Aorta (tissue), 5 donors: Measurements from ENCODE around the gene KLF2. TPM values are rescaled to one million over a fixed set of nuclear protein-coding genes. Genes with fewer than 3 reads are reported as not detected.
A peak's percentile ranks its signal among the peaks of the same experiment; 100 is the strongest.
"Not testable (repeated sequence)": the region's sequence is repeated elsewhere in the genome, so short reads cannot be mapped to it uniquely, and the experiment has no call there.

Experiments
- ATAC-seq: fragments of 200-7000 bp; cut with Tn5 transposase; one replicate; pipeline ENCODE4 v1.9.1; 2022; ENCODE audit warnings: moderate library complexity; ENCODE audit not compliant: low FRiP score
- DNase-seq, 2 donors: peaks; one replicate each; pipeline ENCODE4 v3.0.0-alpha.2; 2020
- H3K27ac ChIP-seq, 2 donors: one replicate each; pipeline ENCODE4 v1.5.1; 2013; ENCODE audit warnings: low read length in 2 of 2, mild to moderate bottlenecking in 2 of 2, moderate library complexity in 2 of 2, control low read depth in 1 of 2, inconsistent platforms in 1 of 2, low read depth in 1 of 2
- H3K27me3 ChIP-seq, 2 donors: one replicate each; pipeline ENCODE4 v1.6.1; 2013; ENCODE audit warnings: control low read depth in 1 of 2, low read length in 1 of 2, mild to moderate bottlenecking in 1 of 2, moderate library complexity in 1 of 2; ENCODE audit not compliant: insufficient read depth in 2 of 2, control insufficient read depth in 1 of 2
- H3K36me3 ChIP-seq, 2 donors: one replicate each; pipeline ENCODE4 v1.6.1; 2013; ENCODE audit warnings: control low read depth in 1 of 2, low read length in 1 of 2, mild to moderate bottlenecking in 1 of 2; ENCODE audit not compliant: insufficient read depth in 2 of 2, control insufficient read depth in 1 of 2
- H3K4me1 ChIP-seq, 2 donors: one replicate each; pipeline ENCODE4 v1.6.1; 2013; ENCODE audit warnings: low read length in 2 of 2, control low read depth in 1 of 2, mild to moderate bottlenecking in 1 of 2, moderate library complexity in 1 of 2; ENCODE audit not compliant: insufficient read depth in 2 of 2, control insufficient read depth in 1 of 2
- H3K4me3 ChIP-seq, 2 donors: one replicate each; pipeline ENCODE4 v1.5.1; 2013; ENCODE audit warnings: low read length in 2 of 2, control low read depth in 1 of 2, mild to moderate bottlenecking in 1 of 2
- H3K9me3 ChIP-seq: one replicate; pipeline ENCODE4 v1.6.1; 2013; ENCODE audit warnings: mild to moderate bottlenecking, low read length; ENCODE audit not compliant: control insufficient read depth
- WGBS, 2 donors: extraction: QIAGEN DNeasy Blood & Tissue Kit; methylation state at CpG; one replicate each; pipeline ENCODE4 v1.1.7; 2013; 5-methylcytosine and 5-hydroxymethylcytosine counted together
- intact Hi-C, 2 donors: fragments of 100-400 bp; cut with DNase I; formaldehyde crosslinking; loops; one replicate each; pipeline versions ENCODE4 v1.14.2 to v1.15.0; 2022
- polyA plus RNA-seq, 2 donors: library from polyadenylated mRNA; stranded (reverse); fragments of 200-250 nt; gene quantifications; one replicate each; pipeline ENCODE4 v1.2.3, GENCODE V29; 2013
- total RNA-seq, 2 donors: library from RNA; stranded (reverse); fragmentation: NEBNext Ultra II Directional; extraction: Animal tissue kit (Norgen Biotek cat#: 25700); gene quantifications; one replicate each; pipeline ENCODE4 v1.2.1, GENCODE V29; 2021
- donor health status: healthy with polysubstance abuse.
- donor health status: Bipolar disorder and iron deficiency.
- donor health status: DM: no; HTN: no; CAD: no.
- donor health status: DM: no; HTN: no; CAD: no.
- donor health status: DM: yes; HTN: yes; CAD: no.

The KLF2 gene
- total and polyA plus RNA-seq, 4 donors: 4.8 to 223 (median 55.6) TPM

DNA sequence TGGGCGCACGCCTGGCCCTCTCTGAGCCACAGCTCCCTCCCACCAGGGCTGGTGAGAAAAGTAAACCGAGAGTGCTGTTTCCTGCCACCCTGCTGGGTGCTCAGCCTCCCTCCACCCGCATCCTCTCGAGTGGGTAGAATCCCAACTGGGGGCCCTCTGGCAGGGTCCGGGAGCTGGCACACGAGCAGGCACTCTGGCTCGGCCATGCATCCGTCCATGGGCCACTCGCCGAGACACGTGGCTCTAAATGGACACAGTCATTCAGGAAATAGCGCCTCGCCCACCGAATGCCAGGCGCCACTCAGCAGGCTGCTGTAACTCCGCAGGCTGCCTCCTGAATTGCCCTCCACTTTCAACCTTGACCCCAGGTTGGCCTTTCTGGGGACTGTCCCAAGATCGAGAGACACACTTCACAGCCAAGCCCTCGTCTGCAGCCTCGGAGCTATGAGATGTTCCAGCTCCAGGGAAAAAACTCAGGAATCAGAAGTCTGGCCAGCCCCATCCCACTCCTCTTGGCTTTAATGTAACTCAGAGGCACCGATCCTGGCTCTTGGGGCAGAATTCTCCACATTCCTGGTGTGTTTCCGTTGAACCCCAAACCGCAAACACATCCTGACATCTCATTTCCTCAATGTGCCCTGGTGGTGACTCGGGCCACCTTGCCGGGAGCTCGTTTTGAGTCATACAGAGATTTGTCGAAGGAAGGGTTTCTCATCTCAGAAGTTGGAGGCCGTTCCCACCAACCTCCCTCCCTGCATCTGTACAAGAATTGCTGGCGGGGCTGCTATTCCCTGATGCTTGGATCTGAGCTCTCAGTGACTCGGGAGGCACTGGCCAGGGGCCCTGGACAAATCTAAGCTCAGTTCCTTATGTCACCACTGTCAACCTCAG, 14.1 kb downstream of the KLF2 start:
- 2 to 3% methylated on average over 30 of the region's 30 CpGs for WGBS, 2 donors
- intact Hi-C loops: loop anchor here in 1 of 2 donors (2.0 kb wide), 1 partner anchor 44 kb away; no protein-coding TSS in a partner anchor
- H3K4me1 ChIP-seq: peaks cover 0 to 2% of the 10 kb centered on the region in 2 donors

DNA sequence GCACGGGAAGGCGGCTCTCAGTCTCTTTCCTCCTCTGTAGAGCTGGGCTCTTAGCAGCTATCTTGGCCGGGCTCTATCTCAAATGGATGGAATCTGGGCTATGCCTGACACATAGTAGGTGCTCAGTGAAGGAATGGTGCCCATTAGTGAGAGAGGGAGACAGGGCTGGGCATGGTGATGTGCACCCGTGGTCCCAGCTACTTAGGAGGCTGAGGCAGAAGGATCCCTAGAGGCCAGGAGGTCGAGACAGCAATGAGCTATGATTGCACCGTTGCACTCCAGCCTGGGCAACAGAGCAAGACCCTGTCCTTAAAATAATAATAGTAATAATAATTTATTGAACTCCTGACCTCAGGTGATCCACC, 14.7 kb downstream of the KLF2 start:
- intact Hi-C loops: loop anchor here in 1 of 2 donors (2.0 kb wide), 1 partner anchor 43 kb away; no protein-coding TSS in a partner anchor
- Histone ChIP-seq H3K4me1 (peaks cover 0 to 2% of the 10 kb centered on the region in 2 donors), H3K27me3 (no peaks in the 10 kb centered on the region), H3K4me3 (no peak overlapping the region), H3K9me3 (no peaks in the 10 kb centered on the region), H3K36me3 (no peaks in the 10 kb centered on the region), H3K27ac (peak overlapping the region in 1 of 2 donors; percentile 55)
- WGBS, 2 donors: 59 to 61% methylated on average over 6 of the region's 6 CpGs
- no peak for DNase-seq
- no peak for ATAC-seq

More for the DNA sequence above, 14.1 kb downstream of the KLF2 start:
- ATAC-seq (peak; percentile 30), DNase-seq (peak; percentile 84 to 86)
- H3K9me3 ChIP-seq: no peaks in the 10 kb centered on the region
- no peaks in the 10 kb centered on the region for H3K36me3 ChIP-seq
- peak overlapping the region; percentile 55 to 58 for H3K27ac ChIP-seq
- H3K27me3 ChIP-seq: no peaks in the 10 kb centered on the region
- H3K4me3 ChIP-seq: no peak overlapping the region

DNA sequence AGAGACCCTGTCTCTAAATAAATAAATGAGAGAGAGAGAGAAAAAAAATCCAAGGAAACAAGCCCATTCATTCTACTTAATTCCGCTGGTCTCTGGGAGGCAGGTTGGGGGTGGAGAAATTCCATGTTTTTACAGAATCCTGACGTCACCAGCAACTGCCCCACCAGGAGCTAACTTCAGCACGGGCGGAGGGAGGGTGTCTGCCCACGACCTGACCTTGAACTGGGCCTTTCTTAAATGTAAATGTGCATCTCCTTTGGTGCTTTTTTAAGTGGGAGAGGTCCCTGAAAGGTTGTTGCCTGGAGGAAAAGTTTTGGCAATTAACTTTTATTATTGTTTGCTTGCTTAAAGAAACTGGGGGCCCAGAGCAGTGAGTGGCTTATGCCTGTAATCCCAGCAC, 15.5 kb downstream of the KLF2 start:
- intact Hi-C loops: loop anchor here in 1 of 2 donors (2.0 kb wide), 1 partner anchor 41 kb away; no protein-coding TSS in a partner anchor
- peaks cover 0 to 2% of the 10 kb centered on the region in 2 donors for H3K4me1 ChIP-seq
- H3K27ac ChIP-seq: no peak overlapping the region
- H3K4me3 ChIP-seq: no peak overlapping the region
- H3K9me3 ChIP-seq: no peaks in the 10 kb centered on the region
- H3K27me3 ChIP-seq: no peaks in the 10 kb centered on the region
- ATAC-seq: no peak
- DNase-seq: no peak
- WGBS, 2 donors: 87% methylated on average over 5 of the region's 5 CpGs
- no peaks in the 10 kb centered on the region for H3K36me3 ChIP-seq

DNA sequence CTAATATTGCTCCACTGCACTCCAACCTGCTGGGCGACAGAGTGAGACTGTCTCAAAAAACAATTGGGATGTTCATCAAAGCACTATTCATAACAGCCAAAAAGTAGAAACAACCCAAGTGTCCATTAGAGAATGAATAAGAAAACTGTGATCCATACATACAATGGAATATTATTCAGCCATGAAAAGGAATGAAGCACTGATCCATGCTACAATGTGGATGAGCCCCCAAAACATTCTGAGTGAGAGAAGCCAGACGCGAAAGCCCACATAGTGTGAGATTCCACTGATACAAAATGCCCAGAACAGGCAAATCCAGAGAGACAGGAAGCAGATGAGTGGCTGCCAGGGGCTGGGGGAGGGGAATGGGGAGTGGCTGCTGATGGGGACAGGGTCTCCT, 16.0 kb downstream of the KLF2 start:
- Histone ChIP-seq H3K4me3 (no peak overlapping the region), H3K4me1 (peaks cover 0 to 2% of the 10 kb centered on the region in 2 donors), H3K27me3 (no peaks in the 10 kb centered on the region), H3K9me3 (no peaks in the 10 kb centered on the region), H3K27ac (no peak overlapping the region), H3K36me3 (no peaks in the 10 kb centered on the region)
- ATAC-seq (no peak), DNase-seq (no peak)
- intact Hi-C loops: loop anchor here in 1 of 2 donors (2.0 kb wide), 1 partner anchor 40 kb away; no protein-coding TSS in a partner anchor
- 94 to 97% methylated on average over 3 of the region's 3 CpGs for WGBS, 2 donors

DNA sequence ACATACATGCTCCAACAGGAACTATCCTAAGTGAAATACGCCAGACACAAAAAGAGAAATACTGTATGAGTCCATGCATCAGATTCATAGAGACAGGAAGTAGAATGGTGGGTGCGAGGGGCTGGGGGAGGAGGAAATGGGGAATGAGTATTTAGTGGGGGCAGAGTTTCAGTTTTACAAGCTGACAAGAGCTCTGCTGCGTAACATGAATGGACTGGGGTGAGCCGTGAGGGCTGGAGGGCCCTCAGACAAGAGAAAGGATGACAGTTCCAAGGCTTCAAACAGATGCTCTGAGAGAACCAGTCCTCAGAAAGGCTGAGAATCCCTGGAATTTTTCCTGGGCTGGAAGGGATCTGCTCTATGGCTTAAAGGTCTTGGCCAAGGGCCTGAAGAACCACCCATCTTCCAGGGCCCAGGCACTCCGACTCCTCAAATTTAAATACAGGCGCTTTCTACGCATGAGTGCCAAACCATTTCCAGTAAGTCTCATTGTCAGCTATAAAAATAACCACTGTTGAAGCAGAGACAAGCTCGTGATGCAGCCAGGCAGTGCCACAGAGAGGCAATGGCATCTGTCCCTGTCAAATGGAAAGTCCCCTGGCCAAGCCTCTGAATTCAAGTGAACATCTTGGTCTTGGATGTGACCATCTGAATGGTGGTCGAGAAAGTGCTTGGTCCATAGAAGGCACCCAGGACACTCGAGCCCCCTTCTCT, 17.5 kb downstream of the KLF2 start:
- no peak overlapping the region for H3K4me3 ChIP-seq
- intact Hi-C loops: no loop called here

DNA sequence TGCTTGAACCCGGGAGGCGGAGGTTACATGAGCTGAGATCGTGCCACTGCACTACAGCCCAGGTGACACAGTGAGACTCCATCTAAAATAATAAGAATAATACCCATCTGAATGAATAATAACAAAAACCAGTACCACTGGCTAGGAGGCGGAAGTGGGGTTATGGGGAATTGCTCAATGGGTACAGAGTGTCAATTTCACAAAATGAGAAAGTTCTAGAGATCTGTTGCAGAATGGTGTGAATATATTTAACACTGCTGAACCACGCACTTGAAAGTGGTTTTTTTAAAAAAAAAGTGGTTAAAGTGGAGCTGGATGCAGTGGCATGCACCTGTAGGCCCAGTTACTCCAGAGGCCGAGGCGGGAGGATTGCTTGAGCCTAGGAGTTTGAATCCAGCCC, 18.5 kb downstream of the KLF2 start:
- intact Hi-C loops: no loop called here
- no peak overlapping the region for H3K27ac ChIP-seq
- 94 to 96% methylated on average over 7 of the region's 7 CpGs for WGBS, 2 donors
- no peak overlapping the region for H3K4me3 ChIP-seq
- H3K36me3 ChIP-seq: no peaks in the 10 kb centered on the region
- H3K4me1 ChIP-seq: peaks cover 0 to 2% of the 10 kb centered on the region in 2 donors
- ATAC-seq (no peak), DNase-seq (no peak)
- H3K9me3 ChIP-seq: no peaks in the 10 kb centered on the region
- no peaks in the 10 kb centered on the region for H3K27me3 ChIP-seq

More for the DNA sequence above, 17.5 kb downstream of the KLF2 start:
- peak; percentile 34 for ATAC-seq
- Histone ChIP-seq H3K36me3 (no peaks in the 10 kb centered on the region), H3K27me3 (no peaks in the 10 kb centered on the region), H3K9me3 (no peaks in the 10 kb centered on the region), H3K4me1 (peaks cover 0 to 2% of the 10 kb centered on the region in 2 donors), H3K27ac (peak overlapping the region in 1 of 2 donors; percentile 18)
- 60 to 63% methylated on average over 10 of the region's 10 CpGs for WGBS, 2 donors
- peak in 1 of 2 donors; percentile 70 for DNase-seq

DNA sequence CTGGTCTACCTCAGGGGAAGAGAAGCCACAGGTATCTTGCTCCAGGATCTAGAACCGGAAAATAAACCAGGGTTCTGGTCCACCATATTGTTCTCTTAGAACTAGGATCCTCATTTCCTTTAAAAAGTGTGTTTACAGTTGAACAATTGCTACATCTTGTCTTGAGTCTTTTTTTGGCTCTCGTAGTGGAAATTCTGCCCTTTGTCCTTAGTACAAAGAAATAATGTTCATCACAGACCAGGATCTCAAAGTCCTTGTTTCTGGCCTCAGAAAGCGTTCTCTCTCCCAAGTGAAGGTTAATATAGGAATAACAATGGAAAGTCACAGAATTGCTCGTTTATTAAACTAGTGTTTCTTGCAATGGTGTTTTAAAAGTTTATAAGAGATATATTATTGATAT, 20.8 kb downstream of the KLF2 start:
- WGBS, 2 donors: 90 to 92% methylated on average over 4 of the region's 4 CpGs
- ATAC-seq: no peak
- DNase-seq: no peak
- Histone ChIP-seq H3K9me3 (no peaks in the 10 kb centered on the region), H3K36me3 (no peaks in the 10 kb centered on the region), H3K4me3 (no peak overlapping the region), H3K27ac (no peak overlapping the region), H3K4me1 (peaks cover 0 to 2% of the 10 kb centered on the region in 2 donors), H3K27me3 (no peaks in the 10 kb centered on the region)
- intact Hi-C loops: no loop called here

DNA sequence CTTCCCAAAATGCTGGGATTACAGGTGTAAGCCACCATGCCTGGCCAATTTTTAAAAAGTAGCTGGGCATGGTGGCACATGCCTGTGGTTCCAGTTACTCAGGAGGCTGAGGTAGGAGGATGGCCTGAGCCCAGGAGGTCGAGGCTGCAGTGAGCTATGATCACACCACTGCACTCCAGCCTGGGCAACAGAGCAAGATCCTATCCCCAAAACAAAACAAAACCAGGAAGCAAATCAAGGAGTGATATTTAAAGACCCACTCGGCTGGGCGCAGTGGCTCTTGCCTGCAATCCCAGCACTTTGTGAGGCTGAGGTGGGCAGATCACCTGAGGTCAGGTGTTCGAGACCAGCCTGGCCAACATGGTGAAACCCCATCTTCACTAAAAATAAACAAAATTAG, 22.5 kb downstream of the KLF2 start:
- WGBS, 2 donors: 89 to 91% methylated on average over 4 of the region's 4 CpGs
- H3K27me3 ChIP-seq, H3K27ac ChIP-seq: not testable (repeated sequence)

More for the DNA sequence above, 22.5 kb downstream of the KLF2 start:
- H3K36me3 ChIP-seq, ATAC-seq, H3K4me3 ChIP-seq, intact Hi-C loops, H3K4me1 ChIP-seq, H3K9me3 ChIP-seq, DNase-seq: not testable (repeated sequence)
